Islet precursor cell (in vitro differentiated cells): ENCODE data around the gene YPEL3.

Experiments used
- DNase-seq: peaks from one replicate; pipeline ENCODE4 v3.0.0-alpha.2; 2018

Gene YPEL3

DNA sequence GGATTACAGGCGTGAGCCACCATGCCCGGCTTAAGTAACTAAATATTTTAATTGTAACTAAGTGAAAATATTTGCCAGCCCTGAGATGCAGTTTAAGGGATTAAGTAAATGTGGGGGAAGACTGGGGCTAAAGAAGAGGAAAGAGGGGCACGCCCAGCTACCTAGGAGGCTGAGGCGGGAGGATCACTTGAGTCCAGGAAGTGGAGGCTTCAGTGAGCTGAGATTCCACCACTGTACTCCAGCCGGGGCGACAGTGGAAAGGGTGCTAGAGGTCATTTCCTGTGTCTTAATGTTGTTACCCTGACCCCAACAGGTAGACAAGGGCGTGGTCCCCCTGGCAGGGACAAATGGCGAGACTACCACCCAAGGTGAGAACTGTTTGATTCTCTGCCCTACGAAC, 27.7 kb downstream of the YPEL3 start:
- DNase-seq: no peak

- no peak for DNase-seq
These were observed 28.5 kb downstream of the YPEL3 start for GRCh38 chr16:30067584-30067916.

DNA sequence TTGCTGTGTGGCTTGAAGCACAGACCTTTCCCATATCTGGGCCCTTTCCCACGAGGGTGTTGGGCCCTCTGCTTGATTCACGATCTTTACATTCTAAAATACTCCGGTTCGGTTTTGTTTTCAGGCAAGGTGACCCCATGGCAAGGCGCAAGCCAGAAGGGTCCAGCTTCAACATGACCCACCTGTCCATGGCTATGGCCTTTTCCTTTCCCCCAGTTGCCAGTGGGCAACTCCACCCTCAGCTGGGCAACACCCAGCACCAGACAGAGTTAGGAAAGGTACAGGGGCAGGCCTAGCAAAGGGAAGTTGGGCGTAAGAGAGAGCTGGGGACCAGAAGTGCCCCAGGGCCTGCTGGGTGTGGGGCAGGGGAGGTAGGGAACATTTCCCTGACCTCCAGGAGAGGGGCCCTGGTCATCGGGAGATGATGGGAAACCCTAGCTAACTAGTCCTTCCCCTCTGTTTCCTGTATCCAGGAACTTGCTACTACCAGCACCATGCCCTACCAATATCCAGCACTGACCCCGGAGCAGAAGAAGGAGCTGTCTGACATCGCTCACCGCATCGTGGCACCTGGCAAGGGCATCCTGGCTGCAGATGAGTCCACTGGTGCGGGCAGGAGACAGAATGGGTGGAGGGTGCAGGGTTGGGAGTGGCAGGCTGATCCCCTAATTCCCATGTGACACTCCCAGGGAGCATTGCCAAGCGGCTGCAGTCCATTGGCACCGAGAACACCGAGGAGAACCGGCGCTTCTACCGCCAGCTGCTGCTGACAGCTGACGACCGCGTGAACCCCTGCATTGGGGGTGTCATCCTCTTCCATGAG, 29.0 kb downstream of the YPEL3 start:
- DNase-seq: no peak

GRCh38 chr16:30065943-30066760, 29.9 kb downstream of the YPEL3 start:
- no peak for DNase-seq

GRCh38 chr16:30065102-30065942, 30.7 kb downstream of the YPEL3 start, which contains the start of gene ALDOA:
Gene ALDOA, plus strand, starts transcription at chr16:30065760. Its CDS starts 1,138 bp downstream, at chr16:30066898.
- DNase-seq: peak; percentile 99

DNA sequence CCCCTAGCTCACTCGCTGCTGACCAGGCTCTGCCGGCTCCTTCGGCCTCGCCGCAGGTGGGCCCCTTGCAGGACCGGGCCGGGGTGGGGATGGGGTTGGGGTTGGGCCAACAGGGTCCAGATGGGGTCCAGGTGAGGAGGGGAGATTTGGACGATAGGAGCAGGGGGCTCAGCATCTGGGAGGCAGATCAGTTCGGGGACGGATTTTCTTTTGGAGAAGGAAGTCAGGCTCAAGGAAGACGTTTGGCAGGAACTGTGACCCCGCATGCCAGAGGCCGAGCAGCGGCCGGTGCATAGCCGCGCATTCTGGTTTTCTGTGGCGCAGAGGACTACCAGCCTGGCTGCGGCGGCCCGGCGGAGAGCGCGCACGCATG, 31.3 kb downstream of the YPEL3 start:
- no peak for DNase-seq

GRCh38 chr16:30063893-30064728, 31.9 kb downstream of the YPEL3 start:
- DNase-seq: peak; percentile 70

DNA sequence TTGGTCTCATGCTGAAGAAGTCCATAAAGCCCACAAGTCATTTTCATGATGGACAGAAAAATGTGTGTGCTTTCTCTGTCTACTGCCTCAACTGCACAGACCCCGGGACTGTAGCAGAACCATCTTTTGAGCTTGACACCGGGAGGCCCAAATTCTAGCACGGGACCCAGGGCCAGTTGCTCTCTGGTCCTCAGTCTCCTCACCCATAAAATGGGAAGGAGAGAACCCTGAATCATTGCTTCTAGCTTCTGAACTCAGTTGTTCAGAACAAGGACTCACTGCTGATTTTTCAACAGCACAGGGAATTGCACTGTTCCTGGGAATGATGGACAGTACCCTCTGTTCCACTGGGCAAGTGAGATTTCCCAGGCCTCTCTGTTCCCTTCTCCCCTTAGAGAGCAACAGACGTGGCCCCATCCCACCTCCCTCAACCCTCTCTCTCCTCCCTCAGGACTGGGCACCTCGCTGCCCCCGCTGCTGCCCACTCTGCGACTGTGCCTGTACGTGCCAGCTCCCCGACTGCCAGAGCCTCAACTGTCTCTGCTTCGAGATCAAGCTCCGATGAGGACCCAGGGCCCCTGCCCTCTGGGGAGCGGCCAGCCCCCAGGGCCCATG, 32.6 kb downstream of the YPEL3 start:
- DNase-seq: no peak

- peak; percentile 71 for DNase-seq
These were observed 35.0 kb downstream of the YPEL3 start for GRCh38 chr16:30060836-30061554.

- no peak for DNase-seq
These were observed 35.7 kb downstream of the YPEL3 start for GRCh38 chr16:30060346-30060745.

DNA sequence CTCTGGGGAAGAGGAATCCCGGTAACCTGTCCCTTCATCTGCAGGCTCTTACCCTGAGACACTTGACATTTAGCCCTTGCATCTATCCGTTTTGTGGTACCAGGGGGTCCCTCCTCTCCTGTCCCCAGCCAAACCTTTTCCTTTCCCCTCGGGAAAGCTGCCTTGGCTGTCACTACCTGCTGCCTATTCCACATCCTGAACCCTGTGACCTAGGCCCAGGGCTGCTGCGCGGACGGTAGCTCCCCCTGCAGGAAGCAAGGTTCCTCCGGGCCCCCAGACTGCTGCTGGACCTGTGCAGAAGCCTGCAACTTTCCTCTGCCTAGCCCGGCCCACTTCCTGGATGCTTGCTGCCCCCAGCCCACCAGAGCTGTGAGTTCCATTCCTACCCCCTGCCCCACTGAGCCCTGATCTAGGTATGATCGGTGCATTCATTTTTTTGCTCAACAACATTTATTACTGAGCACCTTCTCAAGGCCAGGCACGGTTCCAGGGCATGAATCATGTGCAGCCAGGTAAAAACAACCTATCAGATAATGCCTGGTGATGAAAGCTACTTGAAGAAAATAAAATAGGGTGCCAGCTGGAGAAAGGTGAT, 41.0 kb downstream of the YPEL3 start:
- peak; percentile 87 for DNase-seq

DNA sequence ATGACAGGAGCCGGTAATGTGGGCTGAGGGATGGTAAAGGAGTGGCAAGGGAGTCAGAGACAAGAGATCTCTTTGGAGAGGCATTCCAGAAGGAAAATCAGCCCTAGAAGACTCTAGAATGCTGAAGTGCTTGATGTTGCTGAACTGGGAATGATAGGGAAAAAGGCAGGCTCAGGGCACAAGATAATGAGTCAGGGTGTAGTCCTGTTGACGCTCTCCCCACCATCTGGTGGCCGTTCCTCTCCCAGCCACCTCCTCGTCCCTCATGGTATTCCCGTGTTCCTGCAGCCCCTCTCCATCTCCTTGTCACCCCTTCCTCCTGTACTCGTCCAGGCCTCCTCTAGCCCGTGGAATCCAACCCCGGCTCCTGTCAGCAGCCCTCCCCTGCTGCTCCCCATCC, 41.6 kb downstream of the YPEL3 start:
- DNase-seq: no peak

DNA sequence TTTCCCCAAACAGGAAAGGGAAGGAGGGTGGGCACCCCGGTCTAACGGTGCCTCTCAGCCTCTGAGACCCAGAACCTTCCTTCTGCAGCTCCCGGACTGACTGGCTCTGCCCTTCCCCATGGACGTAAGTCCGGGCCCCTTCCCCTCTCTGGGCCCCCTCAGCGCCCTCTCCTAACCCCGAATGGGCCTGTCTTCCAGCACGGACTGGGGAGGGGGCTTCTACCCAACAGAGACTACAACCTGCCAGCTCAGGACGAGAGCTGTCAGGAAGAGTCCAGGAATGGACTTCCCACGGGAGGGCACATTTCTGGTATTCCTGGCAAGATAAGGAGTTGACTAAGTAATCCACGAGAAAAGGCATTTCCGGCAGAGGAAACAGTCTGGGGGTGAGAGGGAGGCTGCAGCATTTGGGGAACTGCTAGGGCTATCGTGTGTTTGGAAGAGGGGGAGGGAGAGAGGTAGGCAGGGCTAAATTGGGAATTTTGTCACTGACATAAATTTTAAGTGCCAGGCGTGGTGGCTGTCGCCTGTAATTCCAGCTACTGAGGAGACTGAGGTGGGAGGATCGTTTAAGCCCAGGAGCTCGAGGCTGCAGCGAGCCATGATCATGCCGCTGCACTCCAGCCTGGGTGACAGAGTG, 42.5 kb downstream of the YPEL3 start:
- peak; percentile 86 for DNase-seq

GRCh38 chr16:30052671-30053372, 43.2 kb downstream of the YPEL3 start:
- peak; percentile 95 for DNase-seq

- peak; percentile 95 for DNase-seq
These were observed 44.5 kb downstream of the YPEL3 start for GRCh38 chr16:30051518-30051917.

DNA sequence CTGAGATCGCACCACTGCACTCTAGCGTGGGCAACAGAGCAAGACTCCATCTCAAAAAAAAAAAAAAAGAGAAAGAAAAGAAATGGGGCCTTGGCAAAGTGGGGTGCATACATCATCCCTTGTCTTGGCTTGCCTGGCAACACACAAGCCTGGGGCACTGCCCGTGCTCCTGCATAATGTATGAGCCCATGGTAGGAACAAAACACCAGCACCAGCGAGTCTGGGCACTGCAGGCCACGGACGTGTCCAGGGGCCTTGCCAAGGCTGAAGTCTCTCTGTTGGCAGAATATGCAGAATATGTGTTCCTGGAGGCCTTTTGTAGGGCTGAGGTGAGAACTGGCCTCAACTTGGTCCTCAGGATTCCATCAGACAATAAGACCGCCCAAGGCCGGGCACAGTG, 46.1 kb downstream of the YPEL3 start:
- no peak for DNase-seq

GRCh38 chr16:30046588-30046987, 49.4 kb downstream of the YPEL3 start:
- DNase-seq: no peak

- no peak for DNase-seq
These were observed 49.8 kb downstream of the YPEL3 start for GRCh38 chr16:30046178-30046577.
